Body of pancreas (tissue), 4 donors: ENCODE data around the gene CACNA2D4.

Experiments used
- CTCF ChIP-seq, 7 experiments: fragments of 450-650 bp in 4 of 7; fragments of 200-600 bp in 3 of 7; sonication (generic) in 3 of 7; IDR thresholded peaks; one replicate each; pipeline ENCODE4 v1.5.1; 2016 to 2019; ENCODE audit warnings: antibody characterized with exemption in 7 of 7
- POLR2A ChIP-seq, 3 donors: fragments of 450-650 bp; IDR thresholded peaks; one replicate each; pipeline ENCODE4 v1.6.1; 2016; ENCODE audit warnings: antibody characterized with exemption in 3 of 3, mild to moderate bottlenecking in 2 of 3

GRCh38 chr12:1812650-1813302, 105.7 kb downstream of the CACNA2D4 start:
- TF ChIP-seq POLR2A (IDR thresholded peaks at IDR 0.05), result peak in 2 of 3 donors; percentile 8 to 41
- no peak for TF ChIP-seq CTCF (IDR thresholded peaks at IDR 0.05)
